GM03348 (cell line): ENCODE measurements around the gene ARHGEF10L.
A peak's percentile ranks its signal among the peaks of the same experiment; 100 is the strongest.

ENCODE experiments used
- DNase-seq: peaks from one replicate; pipeline ENCODE4 v3.0.0; 2012; ENCODE audit warnings: low spot score

Gene ARHGEF10L

GRCh38 chr1:17661546-17662157, 122.2 kb downstream of the ARHGEF10L start:
- peak; percentile 89 for DNase-seq

DNA sequence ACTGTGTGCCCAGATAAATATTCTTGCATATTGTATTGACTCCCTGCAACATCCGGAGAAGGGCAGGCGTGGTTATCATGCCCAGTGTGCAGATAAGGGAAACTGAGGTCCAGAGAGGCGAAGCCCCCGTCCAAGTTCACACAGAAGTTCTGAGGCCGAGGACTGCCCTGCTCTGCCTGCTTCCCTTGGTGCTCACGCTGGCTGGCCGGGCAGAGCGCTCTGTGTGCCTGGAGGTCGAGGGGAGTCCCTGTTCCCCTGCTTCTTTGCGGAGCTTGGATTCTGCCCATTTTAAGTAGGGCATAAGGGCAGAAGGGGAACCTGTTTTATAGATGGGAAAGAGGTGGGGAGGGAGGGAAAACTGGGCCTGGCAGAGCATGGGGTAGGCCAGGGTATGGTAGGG, 122.8 kb downstream of the ARHGEF10L start:
- DNase-seq: no peak

DNA sequence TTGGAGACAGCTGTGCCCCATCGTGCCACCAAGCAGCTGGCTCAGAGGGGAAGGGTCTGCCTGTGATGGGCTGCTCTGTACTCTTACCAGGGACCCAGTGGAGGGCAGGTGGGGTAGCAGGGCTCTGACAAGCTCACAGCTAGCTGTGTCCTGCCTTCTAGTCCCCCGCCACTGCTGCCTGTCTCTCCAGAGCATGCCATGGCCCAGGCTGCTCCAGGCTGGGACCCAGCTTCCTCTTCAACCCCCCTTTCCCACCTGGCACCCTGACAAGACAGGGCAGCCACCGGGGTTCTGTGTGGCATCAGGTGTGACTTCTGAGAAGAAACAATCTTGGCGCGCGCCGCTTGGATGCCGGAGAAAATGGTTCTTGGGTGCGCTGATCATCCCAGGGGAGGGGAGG, 123.3 kb downstream of the ARHGEF10L start:
- no peak for DNase-seq

DNA sequence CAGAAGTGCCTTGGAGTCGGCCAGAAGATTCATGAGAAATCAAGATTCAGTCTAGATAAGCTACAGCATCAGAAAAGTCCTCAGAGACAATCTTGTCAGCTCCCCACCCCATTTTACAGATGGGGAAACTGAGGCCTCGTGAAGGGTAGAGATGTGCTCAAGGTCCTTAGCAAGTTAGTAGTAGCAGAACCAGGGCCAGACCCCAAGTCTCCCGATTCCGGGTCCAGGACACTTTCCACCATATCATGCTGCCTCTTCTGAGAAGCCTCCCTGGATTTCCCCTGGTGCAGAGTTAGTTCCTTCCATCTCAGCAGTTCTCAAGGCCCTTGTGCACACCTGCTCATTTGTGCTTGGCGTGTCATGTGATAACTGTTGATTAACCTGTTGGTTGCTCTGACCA, 124.1 kb downstream of the ARHGEF10L start:
- no peak for DNase-seq

- no peak for DNase-seq
Observed at GRCh38 chr1:17664322-17664721, 124.8 kb downstream of the ARHGEF10L start.

- no peak for DNase-seq
Observed at GRCh38 chr1:17665054-17665453, 125.6 kb downstream of the ARHGEF10L start.

GRCh38 chr1:17665950-17666720, 126.6 kb downstream of the ARHGEF10L start:
- DNase-seq: no peak

GRCh38 chr1:17667641-17668040, 128.1 kb downstream of the ARHGEF10L start:
- no peak for DNase-seq

DNA sequence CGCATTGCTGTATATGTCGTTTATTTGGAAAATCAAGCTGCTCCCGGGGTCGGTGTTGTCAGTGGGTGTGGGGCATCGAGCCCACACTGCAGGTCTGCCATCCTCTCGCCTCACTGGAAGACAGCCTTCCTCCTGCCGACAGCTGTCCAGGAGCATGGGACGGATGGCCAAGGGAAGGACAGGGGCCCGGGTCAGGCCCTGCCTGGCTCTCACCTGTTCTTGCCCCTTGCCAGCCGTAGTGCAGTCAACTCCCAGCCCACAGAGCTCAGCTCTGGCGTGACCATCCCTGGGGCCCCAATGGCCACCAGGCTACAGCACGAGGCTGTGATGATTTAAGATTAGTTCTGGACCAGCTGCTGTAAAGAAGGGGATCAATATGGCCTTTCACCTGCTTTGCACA, 128.7 kb downstream of the ARHGEF10L start:
- no peak for DNase-seq

DNA sequence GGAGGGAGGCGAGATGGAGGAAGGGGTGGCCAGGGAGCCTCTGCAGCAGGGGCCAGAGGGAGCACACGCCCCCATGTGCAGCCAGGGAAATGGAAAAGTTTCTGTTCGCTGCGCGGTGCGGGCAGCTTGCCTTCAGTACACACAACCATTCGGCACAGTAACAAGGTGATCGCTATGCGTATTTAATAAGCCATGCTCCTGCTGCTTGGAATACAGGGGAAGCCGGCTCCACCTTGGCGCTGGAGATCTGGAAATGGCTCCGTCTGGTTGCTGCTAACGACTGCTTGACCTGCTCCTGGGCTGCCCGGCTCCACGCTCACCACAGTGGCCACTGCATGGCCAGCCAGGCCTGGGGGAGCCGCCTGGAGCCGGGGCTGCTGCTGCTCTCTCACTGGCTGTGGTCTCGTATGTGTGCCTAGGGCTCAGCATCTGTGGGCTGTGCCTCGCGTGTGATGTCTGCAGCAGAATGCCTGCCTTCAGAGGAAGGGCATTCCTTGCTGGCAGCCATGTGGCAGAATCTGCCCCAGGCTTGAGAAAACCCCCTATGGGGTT, 129.2 kb downstream of the ARHGEF10L start:
- DNase-seq: no peak

DNA sequence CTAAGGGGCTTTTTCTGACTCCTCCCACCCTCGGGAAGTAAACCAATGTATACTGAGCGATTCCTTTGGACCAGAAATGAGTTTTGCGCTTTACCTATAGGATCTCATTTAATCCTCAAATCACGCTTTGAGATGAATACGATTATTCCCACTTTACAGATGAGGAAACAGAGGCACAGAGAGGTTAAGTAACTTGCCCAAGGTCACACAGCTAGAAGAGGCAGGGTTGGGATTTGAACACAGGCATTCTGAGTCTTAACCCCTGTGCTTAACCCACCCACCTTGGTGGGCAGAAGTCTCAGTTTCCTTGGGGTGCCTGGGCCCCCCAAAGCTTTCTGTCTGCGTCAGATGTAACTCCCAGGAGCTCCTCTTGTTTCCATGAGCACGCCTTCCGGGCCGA, 129.8 kb downstream of the ARHGEF10L start:
- no peak for DNase-seq

- DNase-seq: no peak
Observed at GRCh38 chr1:17669866-17670451, 130.5 kb downstream of the ARHGEF10L start.

GRCh38 chr1:17670587-17671313, 131.3 kb downstream of the ARHGEF10L start:
- DNase-seq: no peak

GRCh38 chr1:17671314-17671705, 131.8 kb downstream of the ARHGEF10L start:
- DNase-seq: no peak

DNA sequence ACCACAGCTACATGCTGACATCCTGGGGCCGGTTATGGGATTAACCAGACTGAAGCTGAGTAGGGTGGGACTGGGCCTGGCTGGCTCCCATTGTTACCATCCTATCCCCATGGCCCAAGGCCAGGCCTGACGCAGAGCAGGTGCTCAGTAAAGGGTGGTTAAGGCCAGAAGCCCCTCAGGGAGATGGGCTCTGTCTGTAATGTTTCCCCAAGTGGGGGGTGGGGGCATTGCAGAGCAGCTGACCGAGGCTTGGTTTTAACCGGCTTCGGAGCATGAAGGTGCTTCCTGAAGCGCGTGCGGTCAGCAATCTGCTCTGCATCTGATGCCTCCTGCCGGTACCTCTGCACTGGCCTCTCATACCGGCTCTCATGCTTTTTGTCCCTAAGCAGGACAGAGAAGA, 132.2 kb downstream of the ARHGEF10L start:
- DNase-seq: no peak

DNA sequence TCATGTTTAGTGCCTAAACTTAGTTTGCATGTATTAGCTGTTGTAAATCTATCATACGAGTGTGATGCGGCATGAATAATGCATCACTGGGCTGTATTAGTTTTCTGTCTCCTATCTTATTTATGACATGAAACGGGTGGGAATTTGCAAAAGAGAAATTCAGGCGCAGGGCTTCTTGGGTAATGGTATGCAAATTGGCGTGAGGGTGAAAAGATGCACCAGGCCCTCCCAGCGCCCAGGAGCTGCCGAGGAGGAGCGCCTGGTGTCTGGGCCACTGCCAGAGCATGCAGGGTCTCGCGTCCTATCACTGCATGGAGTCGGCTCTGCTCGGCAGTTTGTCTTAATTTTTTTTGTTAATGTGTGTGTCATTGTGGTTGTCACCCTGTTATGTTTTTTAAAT, 132.7 kb downstream of the ARHGEF10L start:
- DNase-seq: no peak

DNA sequence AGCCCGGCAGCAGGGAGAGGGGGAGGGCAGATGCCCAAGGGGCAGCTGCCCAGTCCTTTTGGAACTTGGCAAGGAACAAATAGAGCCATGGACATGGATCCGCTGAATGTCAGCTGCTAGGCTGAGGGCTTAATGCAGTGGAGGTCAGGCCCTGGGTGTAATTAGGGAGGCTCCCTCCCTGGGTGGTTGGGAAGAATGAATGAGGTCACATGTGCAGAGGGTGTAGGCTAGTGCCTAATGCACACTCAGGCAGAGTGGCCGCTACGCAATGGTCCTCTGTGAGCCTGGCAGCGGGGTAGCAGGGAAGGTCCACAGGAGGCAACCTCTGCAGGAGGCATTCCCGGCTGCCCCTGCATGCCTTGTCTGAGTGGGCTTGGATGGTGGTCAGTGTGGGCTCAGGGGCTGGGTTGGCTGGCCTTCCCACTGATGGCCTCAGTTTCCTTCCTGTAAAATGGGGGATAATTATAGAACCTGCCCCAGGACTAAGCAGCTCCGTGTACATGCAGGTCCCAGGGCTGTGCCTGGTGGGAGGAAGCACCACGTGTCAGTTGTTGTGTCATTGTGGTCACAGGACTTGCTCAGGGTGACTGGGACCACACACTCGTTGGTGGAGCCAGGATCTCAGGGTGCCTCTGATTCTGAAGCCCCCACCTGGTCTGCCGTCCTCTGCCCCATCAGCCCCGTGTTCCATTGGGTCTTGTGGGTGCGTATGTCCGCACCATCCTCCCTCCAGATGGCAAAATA, 134.0 kb downstream of the ARHGEF10L start:
- no peak for DNase-seq

DNA sequence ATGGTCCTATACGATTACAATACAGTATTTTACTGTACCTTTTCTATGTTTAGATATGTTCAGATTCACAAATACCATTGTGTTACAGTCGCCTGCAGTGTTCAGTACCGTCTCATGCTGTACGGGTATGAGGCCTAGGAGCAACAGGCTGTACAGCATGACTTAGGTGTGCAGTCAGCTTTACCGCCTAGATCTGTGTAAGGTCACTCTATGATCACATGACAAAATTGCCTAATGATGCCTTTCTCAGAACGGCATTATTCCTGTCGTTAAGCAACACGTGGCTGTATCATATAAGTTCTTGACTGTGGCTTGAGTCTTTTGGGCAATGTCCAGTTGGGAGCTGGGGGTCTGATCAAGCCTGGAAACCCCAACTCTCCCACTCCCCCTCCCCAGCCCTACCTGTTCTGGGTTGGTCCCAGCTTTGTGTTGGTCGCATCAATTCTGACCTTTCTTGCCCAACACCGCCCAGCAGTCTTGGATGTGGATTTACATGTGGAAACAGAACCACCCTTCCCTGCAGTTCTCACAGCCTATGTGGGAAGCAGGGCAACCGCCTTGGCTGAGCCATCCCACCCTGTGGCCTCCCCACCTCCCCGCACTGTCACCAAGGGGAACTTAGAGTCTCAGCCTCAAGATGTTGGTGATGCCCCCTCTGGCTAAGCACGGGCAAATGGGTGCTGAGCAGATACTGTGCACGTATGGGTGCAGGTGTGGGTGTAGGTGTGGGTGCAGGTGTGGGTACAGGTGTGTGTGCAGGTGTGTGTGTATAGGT, 135.4 kb downstream of the ARHGEF10L start:
- peak; percentile 39 for DNase-seq

- DNase-seq: no peak
Observed at GRCh38 chr1:17675744-17676143, 136.2 kb downstream of the ARHGEF10L start.

DNA sequence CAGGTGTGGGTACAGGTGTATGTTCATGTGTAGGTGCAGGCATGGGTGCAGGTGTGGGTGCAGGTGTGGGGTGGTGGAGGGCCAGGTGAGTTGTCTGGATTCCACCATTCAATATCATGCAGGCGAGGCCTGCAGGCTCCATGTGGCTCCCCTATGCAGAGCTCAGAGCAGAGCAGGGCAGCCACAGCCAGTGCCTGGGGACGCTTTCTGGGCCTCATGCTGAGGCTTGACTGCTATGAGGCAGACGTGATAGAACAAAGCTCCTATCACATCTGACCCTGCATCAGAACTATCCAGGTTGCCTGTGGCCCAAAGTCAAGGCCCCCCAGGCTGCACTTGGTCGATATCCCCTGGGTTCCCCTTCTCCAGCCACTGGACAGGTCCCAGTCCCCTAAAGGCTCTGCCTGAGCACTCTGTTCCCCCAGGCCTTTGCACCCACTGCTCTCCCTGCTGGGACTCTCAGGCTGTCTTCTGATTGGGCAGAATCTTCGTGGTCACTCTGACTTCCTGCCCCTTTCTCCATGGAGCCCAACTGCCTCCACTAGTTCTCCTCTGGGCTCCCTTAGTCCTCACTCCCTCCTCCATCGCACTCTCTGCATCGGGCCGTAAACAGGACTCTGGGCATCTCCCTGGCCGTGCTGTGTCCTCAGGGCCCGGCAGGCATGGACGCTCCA, 137.0 kb downstream of the ARHGEF10L start:
- DNase-seq: peak; percentile 31
